ENCODE results near the gene RBM4.

The RBM4 gene

DNA sequence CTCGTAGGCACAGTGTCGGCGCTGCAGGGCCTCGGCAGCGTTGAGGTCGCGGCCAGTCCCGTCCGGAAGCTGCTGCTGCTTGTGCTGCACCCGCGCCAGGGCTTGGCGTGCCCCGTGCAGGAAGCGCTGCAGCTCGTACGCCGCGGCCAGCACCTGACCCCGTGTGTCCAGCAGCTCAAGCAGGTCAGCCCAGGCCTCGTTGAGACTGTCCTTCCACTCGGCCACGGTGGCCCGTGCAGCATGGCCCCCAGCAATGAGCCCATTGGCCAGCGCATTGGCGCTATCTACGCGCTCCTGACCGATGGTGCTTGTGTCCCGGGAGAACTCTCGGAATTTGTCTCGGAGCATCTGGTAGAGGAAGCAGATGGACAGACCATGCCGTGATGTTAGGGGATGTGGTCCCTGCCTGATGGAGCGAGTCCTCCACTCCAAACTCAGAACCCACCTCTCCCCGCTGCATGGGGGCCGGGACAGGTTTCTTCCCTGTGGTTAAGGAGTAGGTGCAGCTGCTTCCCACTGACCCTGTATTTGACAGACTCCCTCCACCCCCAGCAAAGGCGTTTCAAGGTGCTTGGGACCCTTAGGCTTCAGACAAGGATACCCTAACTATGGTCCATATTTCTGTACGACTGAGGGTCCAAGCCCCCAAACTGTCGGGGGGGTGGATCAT is 52.9 kb downstream of the RBM4 start:
- no peak for DNase-seq

GRCh38 chr11:66692446-66692845 is 53.9 kb downstream of the RBM4 start:
- DNase-seq = no peak

GRCh38 chr11:66692871-66693331 is 54.4 kb downstream of the RBM4 start:
- no peak for DNase-seq

DNA sequence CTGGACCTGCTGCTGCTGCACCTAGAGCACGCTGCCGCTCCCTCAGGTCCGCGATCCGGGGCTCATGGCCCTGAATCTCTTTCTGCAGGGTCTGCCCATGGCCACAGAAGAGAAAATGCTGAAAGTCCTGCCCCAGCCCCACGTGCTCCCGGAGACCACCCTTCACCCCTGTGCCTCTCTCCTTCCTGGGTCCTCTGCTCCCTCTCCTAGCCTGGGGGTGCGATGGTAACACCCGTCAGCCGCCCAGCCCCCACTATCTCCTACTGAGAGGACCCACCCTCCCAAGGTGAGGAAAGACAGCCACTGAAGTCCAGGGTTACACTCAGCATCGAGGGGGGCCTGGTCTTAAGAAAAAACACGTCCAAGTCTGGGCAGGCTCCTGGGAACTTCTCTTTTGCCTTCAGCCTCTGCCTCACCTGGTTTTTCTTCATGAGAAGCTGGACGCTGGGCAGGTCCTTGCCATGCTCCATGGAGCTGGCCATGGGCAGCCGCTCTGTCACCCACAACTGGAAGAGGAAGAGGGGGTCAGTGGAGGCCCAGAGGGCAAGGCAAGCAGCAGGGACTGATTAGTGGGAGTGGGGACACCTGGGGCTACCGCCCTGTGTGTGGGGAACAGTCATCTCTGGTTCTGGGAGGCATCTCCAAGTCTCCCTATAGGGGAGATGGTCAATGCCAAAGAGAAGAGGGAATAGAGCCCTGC is 55.0 kb downstream of the RBM4 start:
- no peak for DNase-seq

- no peak for DNase-seq
Measured at GRCh38 chr11:66694056-66694410, 55.5 kb downstream of the RBM4 start.

DNA sequence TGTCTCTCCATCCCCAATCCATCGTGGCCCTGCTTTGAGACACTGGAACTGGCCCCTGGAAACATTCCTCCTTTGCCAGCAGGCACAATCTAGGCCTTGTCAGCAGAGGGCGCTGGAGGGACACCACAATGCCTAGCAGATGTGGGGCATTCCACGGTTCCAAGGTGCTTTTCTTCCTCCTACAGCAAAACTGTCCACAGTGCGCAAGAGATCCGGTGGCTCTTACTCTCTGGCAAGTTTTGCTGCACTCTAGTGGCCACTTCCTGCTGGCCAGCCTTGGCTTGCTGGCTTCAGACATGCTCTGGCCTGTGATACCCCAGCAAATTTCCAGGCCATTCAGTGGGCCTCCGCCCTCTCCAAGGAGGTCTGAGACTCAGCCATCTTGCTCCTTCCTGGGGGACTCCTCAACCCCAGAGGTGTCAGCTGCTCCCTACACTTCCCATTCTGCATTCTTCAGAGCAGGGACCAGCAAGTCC is 56.3 kb downstream of the RBM4 start:
- DNase-seq = peak; percentile 85

All from CD4-positive, alpha-beta T cell treated with Interleukin-10 for 1 hour (primary cell).